Measurements from ENCODE around the gene HSPA1B.
A peak's percentile ranks its signal among the peaks of the same experiment; 100 is the strongest.
"Not testable (repeated sequence)": the region's sequence is repeated elsewhere in the genome, so short reads cannot be mapped to it uniquely, and the experiment has no call there.

The HSPA1B gene

DNA sequence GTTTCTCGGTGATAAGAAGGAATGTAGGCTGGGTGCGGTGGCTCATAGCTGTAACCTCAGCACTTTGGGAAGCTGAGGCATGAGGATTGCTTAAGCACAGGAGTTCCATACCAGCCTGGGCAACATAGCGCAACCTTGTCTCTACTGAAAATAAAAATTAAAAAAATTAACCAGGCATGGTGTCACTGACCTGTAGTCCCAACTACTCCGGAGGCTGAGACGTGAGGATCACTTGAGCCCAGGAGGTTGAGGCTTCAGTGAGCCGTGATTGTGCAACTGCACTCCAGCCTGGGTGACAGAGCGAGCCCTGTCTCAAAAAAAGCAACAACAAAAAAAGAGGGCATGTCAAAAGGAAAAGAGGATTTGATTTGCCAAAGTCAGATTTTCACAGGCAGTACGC, 31.2 kb downstream of the HSPA1B start:
- peaks cover 16% of the 10 kb centered on the region for H3K4me1 ChIP-seq
- no peak overlapping the region for H3K4me3 ChIP-seq
- peak; percentile 33; the same call in 1 of the 2 replicates for TF ChIP-seq Cebpa-rat (IDR thresholded peaks at IDR 0.05)
- peaks cover 35% of the 10 kb centered on the region for H3K36me3 ChIP-seq
- peaks cover 6% of the 10 kb centered on the region; the same call in 1 of the 2 replicates for H3K9me3 ChIP-seq
- no peaks in the 10 kb centered on the region for H3K27me3 ChIP-seq
- H3K4me2 ChIP-seq: no peak overlapping the region
- H4K20me1 ChIP-seq: no peaks in the 10 kb centered on the region
- 0 out of 2 replicates have a peak overlapping the region, but pooled peaks have one; percentile 16 for H3K9ac ChIP-seq
- H3K27ac ChIP-seq: no peak overlapping the region

DNA sequence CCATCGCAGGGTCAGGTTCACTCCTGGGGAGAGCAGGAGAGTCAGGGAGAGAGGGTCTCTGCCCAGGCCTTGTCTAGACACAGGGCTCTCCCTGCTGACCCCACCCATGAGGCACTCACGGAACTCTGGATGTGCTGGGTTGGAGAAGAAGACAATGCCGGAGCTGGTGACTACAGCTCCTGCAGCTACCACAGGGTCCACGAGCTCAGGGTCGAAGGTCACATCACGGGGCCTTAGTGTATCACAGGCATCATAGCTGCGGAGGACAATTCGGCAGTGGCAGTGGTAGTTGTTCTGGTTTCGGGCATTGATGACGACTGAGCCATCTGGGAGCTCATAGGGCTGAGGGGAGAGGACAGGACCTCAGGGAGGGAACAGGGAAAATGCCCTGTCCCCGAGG, 32.4 kb downstream of the HSPA1B start:
- peaks cover 6% of the 10 kb centered on the region; the same call in 1 of the 2 replicates for H3K9me3 ChIP-seq
- no peak overlapping the region for H3K27ac ChIP-seq
- no peaks in the 10 kb centered on the region for H4K20me1 ChIP-seq

DNA sequence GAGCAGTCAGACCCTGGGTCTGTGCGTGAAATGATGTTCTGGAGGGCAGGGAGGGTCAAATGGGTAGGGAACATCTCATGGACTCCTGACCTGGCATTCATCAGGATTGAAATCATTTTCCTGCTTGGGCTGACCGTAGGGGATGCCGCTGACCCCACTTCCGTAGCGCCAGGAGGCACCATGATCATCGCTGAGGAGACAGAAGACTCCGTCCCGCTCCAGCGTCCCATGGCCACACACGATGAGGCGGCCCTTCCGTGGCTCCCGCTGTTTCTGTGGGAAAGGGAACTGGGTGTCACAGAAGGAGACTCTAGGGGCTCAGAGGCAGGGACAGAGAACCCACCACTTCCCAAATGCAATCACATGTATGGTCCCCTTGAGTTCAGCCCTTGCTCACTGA, 32.8 kb downstream of the HSPA1B start:
- Histone ChIP-seq H3K9ac (no peak overlapping the region), H3K9me3 (peaks cover 4% of the 10 kb centered on the region; the same call in 1 of the 2 replicates), H3K27me3 (no peaks in the 10 kb centered on the region), H3K4me3 (no peak overlapping the region), H3K27ac (no peak overlapping the region), H3K36me3 (peaks cover 33% of the 10 kb centered on the region), H3K4me2 (no peak overlapping the region), H4K20me1 (no peaks in the 10 kb centered on the region), H3K4me1 (peaks cover 29% of the 10 kb centered on the region)
- no peak for TF ChIP-seq Cebpa-rat (IDR thresholded peaks at IDR 0.05)

More for the DNA sequence above, 32.4 kb downstream of the HSPA1B start:
- Histone ChIP-seq H3K36me3 (peaks cover 35% of the 10 kb centered on the region), H3K4me3 (no peak overlapping the region), H3K9ac (no peak overlapping the region), H3K27me3 (no peaks in the 10 kb centered on the region), H3K4me1 (peaks cover 25% of the 10 kb centered on the region), H3K4me2 (no peak overlapping the region)
- no peak for TF ChIP-seq Cebpa-rat (IDR thresholded peaks at IDR 0.05)

DNA sequence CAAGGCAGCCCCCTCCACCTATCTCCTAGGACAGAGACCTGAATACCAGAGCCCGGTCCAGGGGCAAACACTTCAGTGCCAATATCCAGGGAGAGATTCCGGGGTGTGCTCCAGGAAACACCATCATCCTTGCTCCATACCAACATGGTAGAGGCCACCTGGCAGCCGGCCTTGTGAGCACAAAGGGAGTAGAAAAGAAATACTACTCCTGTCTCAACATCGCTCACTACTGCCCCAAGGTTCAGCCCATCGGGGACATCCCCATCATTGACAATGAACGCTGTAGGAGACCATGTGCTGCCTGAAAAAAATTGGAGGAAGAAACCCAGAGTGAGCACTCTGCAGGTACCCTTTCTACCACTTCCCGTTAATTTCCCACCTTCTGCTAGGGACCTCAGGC, 33.6 kb downstream of the HSPA1B start:
- no peak overlapping the region for H3K27ac ChIP-seq
- no peaks in the 10 kb centered on the region for H3K27me3 ChIP-seq
- H4K20me1 ChIP-seq: no peaks in the 10 kb centered on the region
- no peaks in the 10 kb centered on the region for H3K9me3 ChIP-seq
- TF ChIP-seq Cebpa-rat (IDR thresholded peaks at IDR 0.05): no peak
- H3K36me3 ChIP-seq: peaks cover 27% of the 10 kb centered on the region
- H3K4me1 ChIP-seq: peaks cover 36% of the 10 kb centered on the region
- no peak overlapping the region for H3K9ac ChIP-seq
- no peak overlapping the region for H3K4me3 ChIP-seq
- H3K4me2 ChIP-seq: peak overlapping the region; percentile 99; the same call in 1 of the 2 replicates

DNA sequence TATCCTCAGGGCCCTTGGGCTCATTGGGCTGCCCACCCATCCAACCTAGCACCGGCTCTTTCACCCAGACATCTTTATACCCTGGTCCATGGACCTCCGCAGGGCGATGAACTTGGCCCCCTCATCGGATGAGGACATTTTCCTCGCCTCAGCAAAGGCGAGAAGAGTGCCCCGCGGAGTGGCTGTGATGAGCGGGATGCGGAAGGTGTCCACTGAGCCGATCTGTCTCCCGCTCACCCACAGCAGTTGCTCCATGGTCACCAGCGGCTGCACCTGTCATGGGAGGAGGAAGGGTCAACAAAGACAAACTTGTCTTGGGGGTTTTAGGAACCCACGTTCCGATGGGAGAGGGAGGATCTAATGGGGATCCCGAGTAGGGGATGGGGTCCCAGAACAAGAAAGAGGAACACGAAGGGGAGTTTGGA, 34.4 kb downstream of the HSPA1B start:
- Histone ChIP-seq H3K9me3 (no peaks in the 10 kb centered on the region), H3K27ac (peak overlapping the region; percentile 72)

DNA sequence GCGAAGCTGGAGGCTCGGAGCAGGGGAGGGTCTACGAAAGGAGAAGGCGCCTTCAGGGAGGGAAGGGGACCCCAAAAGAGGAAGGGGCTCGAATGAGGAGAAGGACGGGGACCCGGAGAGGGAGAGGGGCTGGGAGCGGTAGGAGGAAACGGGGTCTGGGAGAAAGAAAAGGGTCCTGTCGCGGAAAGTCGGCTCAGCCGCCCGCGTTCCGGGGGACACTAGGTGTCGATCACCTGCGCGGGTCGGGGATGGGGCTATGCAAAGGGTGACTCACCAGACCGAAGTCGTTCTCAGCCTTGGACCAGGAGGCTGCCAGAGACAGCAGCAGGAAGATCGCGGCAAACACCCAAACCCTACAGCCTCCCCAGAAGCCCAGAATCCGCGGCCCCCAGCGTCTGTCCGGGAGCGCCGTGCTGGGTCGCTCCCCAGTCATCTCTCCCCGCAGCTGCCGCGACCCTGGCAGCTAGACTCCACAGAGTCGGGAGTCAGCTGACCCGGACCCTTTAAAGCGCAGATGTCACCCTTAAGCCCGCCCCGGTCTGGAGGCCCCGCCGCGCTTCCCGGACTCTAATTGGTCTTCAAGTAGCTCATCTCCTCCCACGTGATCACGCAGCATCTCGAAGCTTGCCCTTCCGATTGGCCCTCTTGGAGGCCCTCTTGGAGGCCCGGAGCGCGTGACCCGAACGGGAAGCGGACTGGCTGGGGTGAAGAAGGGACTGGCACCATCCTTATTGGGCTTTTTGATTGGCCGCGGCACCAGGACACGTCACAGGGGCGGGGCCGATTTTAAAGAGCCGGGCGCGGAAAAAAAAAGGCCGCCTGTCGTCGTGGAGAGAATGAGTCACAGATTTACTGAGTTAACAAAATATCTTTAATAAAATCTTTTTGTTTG, 35.1 kb downstream of the HSPA1B start, which contains the start of gene NEU1:
TSS of gene NEU1 (minus strand) at position 478 of the 892 bp plus-strand sequence. CDS start at position 433, 45 bp downstream.
- Histone ChIP-seq H3K9me3 (no peaks in the 10 kb centered on the region), H3K27ac (peak within 1 kb of the TSS; percentile 84), H3K4me3 (peak within 1 kb of the TSS; percentile 79), H4K20me1 (no peaks in the 10 kb centered on the region), H3K4me2 (peak within 1 kb of the TSS; percentile 99), H3K27me3 (no peaks in the 10 kb centered on the region), H3K4me1 (peaks cover 36% of the 10 kb centered on the region), H3K9ac (peak within 1 kb of the TSS; percentile 82), H3K36me3 (peaks cover 27% of the 10 kb centered on the region)
- TF ChIP-seq Cebpa-rat (IDR thresholded peaks at IDR 0.05): no peak

More for the DNA sequence above, 34.4 kb downstream of the HSPA1B start:
- H3K27me3 ChIP-seq: no peaks in the 10 kb centered on the region
- H3K36me3 ChIP-seq: peaks cover 27% of the 10 kb centered on the region
- peaks cover 36% of the 10 kb centered on the region for H3K4me1 ChIP-seq
- peak overlapping the region; percentile 79 for H3K4me3 ChIP-seq
- H4K20me1 ChIP-seq: no peaks in the 10 kb centered on the region
- TF ChIP-seq Cebpa-rat (IDR thresholded peaks at IDR 0.05): no peak
- H3K9ac ChIP-seq: peak overlapping the region; percentile 82
- H3K4me2 ChIP-seq: peak overlapping the region; percentile 99

DNA sequence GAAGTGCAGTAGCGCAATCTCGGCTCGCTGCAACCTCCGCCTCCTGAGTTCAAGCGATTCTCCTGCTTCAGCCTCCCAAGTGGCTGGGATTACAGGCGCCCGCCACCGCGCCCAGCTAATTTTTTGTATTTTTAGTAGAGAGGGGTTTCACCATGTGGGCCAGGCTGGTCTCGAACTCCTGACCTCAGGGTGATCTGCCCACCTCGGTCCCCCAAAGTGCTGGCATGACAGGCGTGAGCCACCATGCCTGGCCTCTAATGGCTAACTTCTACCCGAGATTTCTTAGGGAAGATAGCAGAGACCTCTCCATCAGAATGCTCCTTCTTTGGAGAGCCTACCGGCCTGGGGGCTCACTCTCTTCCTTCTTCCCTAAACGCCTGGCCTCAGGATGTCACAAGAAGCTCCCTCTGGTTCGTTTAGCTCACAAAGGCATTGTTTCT, 36.6 kb downstream of the HSPA1B start:
- peak overlapping the region; percentile 82 for H3K9ac ChIP-seq
- peak overlapping the region; percentile 84 for H3K27ac ChIP-seq
- H3K36me3 ChIP-seq: peaks cover 16% of the 10 kb centered on the region
- not testable (repeated sequence) for H4K20me1 ChIP-seq, H3K9me3 ChIP-seq, H3K27me3 ChIP-seq
- peak overlapping the region; percentile 79 for H3K4me3 ChIP-seq
- peaks cover 46% of the 10 kb centered on the region for H3K4me1 ChIP-seq
- peak overlapping the region; percentile 92 for H3K4me2 ChIP-seq

DNA sequence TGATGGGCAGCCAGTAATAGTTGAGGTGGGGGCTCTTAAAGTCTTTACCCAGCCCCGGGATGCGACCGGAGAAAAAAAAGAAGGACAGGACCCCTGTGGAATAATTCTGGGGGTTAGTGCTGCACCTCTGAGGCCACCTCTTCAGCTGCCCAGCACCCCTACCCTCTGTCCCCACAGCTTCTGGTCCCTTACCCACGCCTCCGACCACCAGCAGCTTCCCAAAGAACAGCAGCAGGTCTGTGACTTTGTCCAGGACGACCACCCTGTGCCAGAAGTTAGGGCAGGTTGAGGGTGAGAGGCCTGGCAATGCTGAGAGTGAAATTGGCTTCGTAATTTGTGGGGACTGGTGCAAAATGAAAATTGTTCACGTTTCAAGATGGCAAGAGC, 37.3 kb downstream of the HSPA1B start:
- Histone ChIP-seq H3K9ac (peak overlapping the region; percentile 82), H3K36me3 (peaks cover 10% of the 10 kb centered on the region), H3K4me2 (peak overlapping the region; percentile 92), H3K9me3 (no peaks in the 10 kb centered on the region), H4K20me1 (no peaks in the 10 kb centered on the region), H3K4me1 (peaks cover 53% of the 10 kb centered on the region), H3K27me3 (no peaks in the 10 kb centered on the region), H3K4me3 (peak overlapping the region; percentile 79; the same call in 1 of the 2 replicates), H3K27ac (peak overlapping the region; percentile 84)
- no peak for TF ChIP-seq Cebpa-rat (IDR thresholded peaks at IDR 0.05)

DNA sequence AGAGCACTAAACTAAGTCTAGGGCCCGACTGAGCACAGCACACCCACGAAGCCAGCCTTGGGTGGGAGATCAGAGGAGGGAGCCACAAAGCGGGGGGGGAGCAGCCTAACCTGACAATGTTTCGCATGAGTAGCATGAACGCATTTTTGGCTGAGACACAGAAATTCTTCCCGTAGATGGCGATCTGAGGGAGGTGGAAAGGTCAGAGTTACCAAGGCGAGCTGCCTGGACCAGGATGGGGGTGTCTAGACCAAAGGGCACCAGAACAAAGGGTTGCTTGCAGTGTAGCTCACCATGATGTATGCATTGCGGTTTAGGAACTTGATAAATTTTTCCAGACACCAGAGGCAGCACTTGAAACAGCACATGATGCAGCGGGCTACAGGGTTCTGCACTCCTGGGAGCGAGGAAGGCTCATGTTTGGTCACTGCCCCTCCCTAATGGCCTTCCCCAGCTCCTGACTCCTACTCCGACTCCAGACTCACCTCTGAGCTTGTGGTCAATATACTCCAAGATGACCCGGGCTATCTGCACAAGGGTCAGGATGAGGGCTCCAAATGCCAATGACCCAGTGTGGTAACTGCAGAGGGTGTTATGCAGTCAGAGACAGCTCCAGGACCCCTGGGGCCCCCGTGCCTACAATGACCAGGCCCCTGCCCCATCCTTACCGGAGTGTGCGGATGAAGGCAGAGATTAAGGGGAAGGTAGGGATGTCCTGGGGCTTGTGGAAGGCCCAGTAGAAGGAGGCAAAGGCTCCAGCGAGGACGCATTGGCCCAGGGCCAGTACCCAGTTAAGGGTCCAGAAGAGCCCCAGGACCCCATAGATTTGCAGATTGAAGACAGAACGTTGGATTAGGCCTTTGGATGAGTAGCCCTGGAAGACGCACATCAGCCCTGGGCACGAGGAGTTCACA, 37.9 kb downstream of the HSPA1B start:
- Histone ChIP-seq H3K27ac (0 out of 2 replicates have a peak overlapping the region, but pooled peaks have one; percentile 84), H3K27me3 (no peaks in the 10 kb centered on the region), H3K36me3 (peaks cover 3% of the 10 kb centered on the region; the same call in 1 of the 2 replicates), H3K4me3 (no peak overlapping the region), H3K9me3 (no peaks in the 10 kb centered on the region), H3K4me1 (peaks cover 59% of the 10 kb centered on the region), H3K9ac (peak overlapping the region; percentile 82), H3K4me2 (peak overlapping the region; percentile 92), H4K20me1 (no peaks in the 10 kb centered on the region)
- no peak for TF ChIP-seq Cebpa-rat (IDR thresholded peaks at IDR 0.05)

DNA sequence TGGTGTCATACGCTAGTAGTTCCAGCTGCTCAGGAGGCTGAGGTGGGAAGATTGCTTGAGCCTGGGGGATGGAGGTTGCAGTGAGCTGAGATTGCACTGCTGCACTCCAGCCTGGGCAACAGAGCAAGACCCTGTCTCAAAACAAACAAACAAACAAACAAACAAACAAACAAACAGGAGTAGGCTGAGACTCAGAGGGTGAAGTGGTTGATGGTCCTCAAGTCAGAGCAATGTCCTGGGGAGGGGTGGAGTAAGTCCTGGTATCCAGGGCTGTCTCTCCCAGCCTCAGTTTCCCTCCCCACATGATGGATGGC, 41.1 kb downstream of the HSPA1B start:
- H3K4me3 ChIP-seq, H3K27me3 ChIP-seq, H4K20me1 ChIP-seq, H3K9ac ChIP-seq, H3K27ac ChIP-seq, H3K36me3 ChIP-seq, H3K9me3 ChIP-seq: not testable (repeated sequence)
- H3K4me2 ChIP-seq: peak overlapping the region; percentile 60; the same call in 1 of the 2 replicates
- peaks cover 53% of the 10 kb centered on the region for H3K4me1 ChIP-seq

Data from BLaER1 (cell line).